Esophagus squamous epithelium (tissue), 4 donors: ENCODE data around the gene CCR9.

Experiments used
- POLR2A ChIP-seq, 4 donors: fragments of 450-650 bp; IDR thresholded peaks; one replicate each; pipeline ENCODE4 v1.6.1; 2017; ENCODE audit warnings: antibody characterized with exemption in 4 of 4, mild to moderate bottlenecking in 4 of 4, moderate library complexity in 3 of 4
- TF ChIP-seq, protein P1 (sequence below), 6 experiments: fragments of 450-650 bp in 4 of 6; fragments of 200-600 bp in 2 of 6; sonication (generic) in 2 of 6; IDR thresholded peaks; one replicate each; pipeline ENCODE4 v1.5.1; 2016 to 2019; ENCODE audit warnings: antibody characterized with exemption in 6 of 6, mild to moderate bottlenecking in 4 of 6, moderate library complexity in 4 of 6

DNA sequence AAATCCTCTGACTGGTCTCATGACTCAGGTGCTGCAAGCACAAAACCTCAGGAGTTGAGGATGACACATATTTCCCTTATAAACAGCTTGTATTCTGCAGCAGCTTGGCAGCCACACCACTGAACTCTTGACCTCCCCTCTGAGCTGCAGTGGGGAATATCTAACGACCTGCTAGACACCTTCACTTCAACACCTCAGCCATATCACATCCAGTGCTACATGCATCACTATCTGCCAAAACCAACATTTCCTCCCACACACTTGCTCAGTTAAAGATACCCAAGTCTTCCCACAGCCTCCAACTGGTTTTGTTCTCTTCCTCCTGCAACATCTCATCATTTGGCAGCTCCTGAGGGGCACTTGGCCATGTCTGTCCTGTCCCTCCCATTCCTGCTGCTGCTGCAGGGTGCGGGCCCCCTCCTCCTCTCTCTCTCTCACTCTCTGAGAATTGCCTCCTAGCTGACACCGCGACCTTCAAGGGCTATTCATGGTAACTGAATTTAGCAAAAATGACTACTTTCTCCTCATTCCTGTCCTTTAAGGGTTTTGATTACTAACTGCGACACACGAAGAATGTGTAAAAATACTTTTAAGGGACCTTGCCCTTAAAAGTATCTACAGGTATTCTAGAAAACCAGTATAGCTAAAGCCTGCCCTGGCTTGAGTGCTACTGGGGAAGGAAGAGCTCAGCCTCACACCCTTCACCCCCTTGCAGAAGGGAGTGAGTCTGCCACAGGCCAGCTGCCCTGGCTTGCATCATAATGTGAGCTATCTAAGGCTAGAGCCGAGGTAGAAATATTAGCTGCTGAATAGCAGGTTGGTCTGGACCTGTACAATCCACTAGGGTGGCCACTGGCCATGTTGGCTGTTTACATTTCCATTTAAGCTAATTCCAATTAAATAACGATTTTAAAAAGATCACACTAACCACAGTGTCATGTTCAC lies 5.0 kb upstream of the CCR9 start:
- TF ChIP-seq, protein P1, sequence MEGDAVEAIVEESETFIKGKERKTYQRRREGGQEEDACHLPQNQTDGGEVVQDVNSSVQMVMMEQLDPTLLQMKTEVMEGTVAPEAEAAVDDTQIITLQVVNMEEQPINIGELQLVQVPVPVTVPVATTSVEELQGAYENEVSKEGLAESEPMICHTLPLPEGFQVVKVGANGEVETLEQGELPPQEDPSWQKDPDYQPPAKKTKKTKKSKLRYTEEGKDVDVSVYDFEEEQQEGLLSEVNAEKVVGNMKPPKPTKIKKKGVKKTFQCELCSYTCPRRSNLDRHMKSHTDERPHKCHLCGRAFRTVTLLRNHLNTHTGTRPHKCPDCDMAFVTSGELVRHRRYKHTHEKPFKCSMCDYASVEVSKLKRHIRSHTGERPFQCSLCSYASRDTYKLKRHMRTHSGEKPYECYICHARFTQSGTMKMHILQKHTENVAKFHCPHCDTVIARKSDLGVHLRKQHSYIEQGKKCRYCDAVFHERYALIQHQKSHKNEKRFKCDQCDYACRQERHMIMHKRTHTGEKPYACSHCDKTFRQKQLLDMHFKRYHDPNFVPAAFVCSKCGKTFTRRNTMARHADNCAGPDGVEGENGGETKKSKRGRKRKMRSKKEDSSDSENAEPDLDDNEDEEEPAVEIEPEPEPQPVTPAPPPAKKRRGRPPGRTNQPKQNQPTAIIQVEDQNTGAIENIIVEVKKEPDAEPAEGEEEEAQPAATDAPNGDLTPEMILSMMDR (IDR thresholded peaks at IDR 0.05), result no peak
- no peak for TF ChIP-seq POLR2A (IDR thresholded peaks at IDR 0.05)
